Kidney (tissue), 22 donors: ENCODE measurements around the gene C1QTNF12. TPM values are rescaled to one million over a fixed set of nuclear protein-coding genes. Genes with fewer than 3 reads are reported as not detected.

Experiments
- DNase-seq, 5 donors: peaks; one replicate each; pipeline ENCODE4 v3.0.0-alpha.2; 2013 to 2020
- FAIRE-seq: peaks from 2 replicates; lab custom pipeline; 2012; peaks lifted over from hg19 to GRCh38; lab: Jason Lieb, UNC
- H3K27ac ChIP-seq, 2 donors: one replicate each; pipeline ENCODE4 v1.7.0; 2013; ENCODE audit warnings: low read depth in 2 of 2, low read length in 2 of 2, inconsistent platforms in 1 of 2
- H3K27me3 ChIP-seq: one replicate; pipeline ENCODE4 v1.7.1; 2013; ENCODE audit warnings: low read length, inconsistent platforms; ENCODE audit not compliant: control insufficient read depth, insufficient read depth
- H3K36me3 ChIP-seq, 3 donors: one replicate each; pipeline versions ENCODE4 v1.7.0 to v1.7.1; 2013; ENCODE audit warnings: low read length in 3 of 3, control low read depth in 1 of 3, inconsistent platforms in 1 of 3; ENCODE audit not compliant: insufficient read depth in 3 of 3, control insufficient read depth in 2 of 3
- H3K4me1 ChIP-seq, 3 donors: one replicate each; pipeline versions ENCODE4 v1.7.0 to v1.7.1; 2013; ENCODE audit warnings: low read length in 3 of 3, inconsistent platforms in 1 of 3, low read depth in 1 of 3; ENCODE audit not compliant: control insufficient read depth in 2 of 3, insufficient read depth in 2 of 3
- H3K4me3 ChIP-seq, 3 donors: one replicate each; pipeline versions ENCODE4 v1.7.0 to v1.8.1; 2013; ENCODE audit warnings: low read length in 3 of 3, control low read depth in 1 of 3, inconsistent platforms in 1 of 3
- H3K9ac ChIP-seq, 3 donors: one replicate each; pipeline versions ENCODE4 v1.7.0 to v1.7.1; 2013; ENCODE audit warnings: low read length in 3 of 3, control low read depth in 1 of 3, inconsistent platforms in 1 of 3
- H3K9me3 ChIP-seq, 3 donors: one replicate each; pipeline versions ENCODE4 v1.7.0 to v1.7.1; 2013; ENCODE audit warnings: low read length in 3 of 3, control low read depth in 1 of 3, inconsistent platforms in 1 of 3; ENCODE audit not compliant: control insufficient read depth in 2 of 3, insufficient read depth in 1 of 3
- intact Hi-C: fragments of 100-400 bp; cut with DNase I; formaldehyde crosslinking; loops from one replicate; pipeline ENCODE4 v1.11.1; 2022
- long read RNA-seq, 10 donors: library from polyadenylated mRNA in 1 of 10; unstranded in 1 of 10; transcript quantifications; one replicate each; pipeline ENCODE4 v2.0.0 and lab custom pipeline, GENCODE V29; 2021 to 2026
- polyA plus RNA-seq: library from polyadenylated mRNA; stranded (reverse); fragments of 350-450 nt; fragmentation: Illumina TruSeq; extraction: RNeasy Lipid Tissue Mini Kit (QIAGEN cat#74804); gene quantifications from one replicate; pipeline ENCODE4 v1.2.3, GENCODE V29; 2014; ENCODE audit warnings: low read depth, low replicate concordance; ENCODE audit not compliant: insufficient read depth
- total RNA-seq: library from RNA; stranded (reverse); fragmentation: NEBNext Ultra II Directional; extraction: Animal tissue kit (Norgen Biotek cat#: 25700); gene quantifications from one replicate; pipeline ENCODE4 v1.2.1, GENCODE V29; 2021
- TF ChIP-seq, protein P1 (sequence below): IDR thresholded peaks from 3 replicates; pipeline ENCODE4 v1.5.1; 2012; ENCODE audit warnings: mild to moderate bottlenecking, moderate library complexity, borderline replicate concordance; ENCODE audit not compliant: insufficient read depth; ENCODE audit errors: extremely low read depth
- donor health status: control.
- donor health status: control.
- donor health status: control.
- donor health status: control.
- donor health status: control.
- donor health status: DM: yes; HTN: yes; CAD: no.
- donor health status: Normal renal cell carcinoma (clear cell type).

Gene C1QTNF12, protein sequence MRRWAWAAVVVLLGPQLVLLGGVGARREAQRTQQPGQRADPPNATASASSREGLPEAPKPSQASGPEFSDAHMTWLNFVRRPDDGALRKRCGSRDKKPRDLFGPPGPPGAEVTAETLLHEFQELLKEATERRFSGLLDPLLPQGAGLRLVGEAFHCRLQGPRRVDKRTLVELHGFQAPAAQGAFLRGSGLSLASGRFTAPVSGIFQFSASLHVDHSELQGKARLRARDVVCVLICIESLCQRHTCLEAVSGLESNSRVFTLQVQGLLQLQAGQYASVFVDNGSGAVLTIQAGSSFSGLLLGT
- total RNA-seq (3.1 TPM), polyA plus RNA-seq (9.9 TPM)
- long read RNA-seq, donor 1, partial matches to known transcripts, result 0 of 5 reads
- long read RNA-seq, donor 1, other reads (novel, unspliced or antisense), result 0 of 5 reads
- long read RNA-seq, donor 2, transcript C1QTNF12-201 (8 exons, 1,036 nt), result major isoform, 5 of 5 reads
- long read RNA-seq, donor 2, partial matches to known transcripts, result 0 of 5 reads
- long read RNA-seq, donor 2, other reads (novel, unspliced or antisense), result 0 of 5 reads
- long read RNA-seq, donor 3, partial matches to known transcripts, result 0 of 6 reads
- long read RNA-seq, donor 3, other reads (novel, unspliced or antisense), result 0 of 6 reads
- long read RNA-seq, donor 4, partial matches to known transcripts, result 0 of 5 reads
- long read RNA-seq, donor 4, other reads (novel, unspliced or antisense), result 0 of 5 reads
- long read RNA-seq, donor 5, result 0 reads
- long read RNA-seq, donor 6, transcript C1QTNF12-201 (8 exons, 1,036 nt), result major isoform, 8 of 9 reads
- long read RNA-seq, donor 6, partial matches to known transcripts, result 0 of 9 reads
- long read RNA-seq, donor 6, other reads (novel, unspliced or antisense), result 0 of 9 reads
- long read RNA-seq, donor 7, partial matches to known transcripts, result 1 of 2 reads
- long read RNA-seq, donor 7, other reads (novel, unspliced or antisense), result 1 of 2 reads
- long read RNA-seq, donor 8, partial matches to known transcripts, result 0 of 4 reads
- long read RNA-seq, donor 8, other reads (novel, unspliced or antisense), result 0 of 4 reads
- long read RNA-seq, donor 9, partial matches to known transcripts, result 0 of 4 reads
- long read RNA-seq, donor 9, other reads (novel, unspliced or antisense), result 0 of 4 reads
- long read RNA-seq, donor 10, partial matches to known transcripts, result 0 of 4 reads
- long read RNA-seq, donor 10, other reads (novel, unspliced or antisense), result 0 of 4 reads

DNA sequence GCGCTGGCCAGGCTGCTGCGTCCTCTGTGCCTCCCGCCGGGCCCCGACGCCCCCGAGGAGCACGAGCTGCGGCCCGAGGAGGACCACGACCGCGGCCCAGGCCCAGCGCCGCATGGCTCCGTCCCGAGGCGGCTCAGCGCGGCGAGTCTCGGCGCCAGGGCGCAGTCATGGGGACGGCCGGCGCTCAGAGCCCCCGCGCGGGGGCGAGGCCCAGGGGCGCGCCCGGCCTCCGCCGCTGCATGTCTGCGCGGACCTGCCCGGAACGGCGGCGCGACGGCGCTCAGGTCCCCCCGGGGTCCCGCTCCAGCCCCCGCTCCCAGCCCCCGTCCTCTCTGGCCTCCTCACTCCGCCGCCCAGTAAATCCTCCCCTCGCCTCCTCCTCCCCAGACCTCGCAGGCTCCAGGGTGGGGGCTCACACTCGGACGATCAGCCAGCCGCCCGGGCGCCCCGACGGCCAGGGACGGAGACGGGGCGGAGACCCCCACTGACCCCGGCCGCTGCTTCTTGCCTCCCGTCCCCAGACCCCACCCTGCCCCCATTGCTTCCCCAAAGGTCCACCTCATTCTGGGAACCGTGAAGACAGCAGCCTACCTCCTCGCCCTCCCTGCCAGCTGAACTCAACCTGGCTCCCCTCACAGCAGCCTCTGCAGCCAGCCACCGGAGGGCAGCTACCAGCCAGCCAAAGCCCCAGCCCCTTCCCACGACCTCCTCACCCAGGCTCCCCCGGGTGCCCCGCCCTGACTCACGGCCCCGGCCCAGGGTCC, at the start of gene C1QTNF12:
Gene C1QTNF12 (minus strand): TSS at position 146 of the 764 bp plus-strand sequence. CDS start 32 bp downstream, at position 114.
- intact Hi-C loops, result no loop called here
- TF ChIP-seq, protein P1, sequence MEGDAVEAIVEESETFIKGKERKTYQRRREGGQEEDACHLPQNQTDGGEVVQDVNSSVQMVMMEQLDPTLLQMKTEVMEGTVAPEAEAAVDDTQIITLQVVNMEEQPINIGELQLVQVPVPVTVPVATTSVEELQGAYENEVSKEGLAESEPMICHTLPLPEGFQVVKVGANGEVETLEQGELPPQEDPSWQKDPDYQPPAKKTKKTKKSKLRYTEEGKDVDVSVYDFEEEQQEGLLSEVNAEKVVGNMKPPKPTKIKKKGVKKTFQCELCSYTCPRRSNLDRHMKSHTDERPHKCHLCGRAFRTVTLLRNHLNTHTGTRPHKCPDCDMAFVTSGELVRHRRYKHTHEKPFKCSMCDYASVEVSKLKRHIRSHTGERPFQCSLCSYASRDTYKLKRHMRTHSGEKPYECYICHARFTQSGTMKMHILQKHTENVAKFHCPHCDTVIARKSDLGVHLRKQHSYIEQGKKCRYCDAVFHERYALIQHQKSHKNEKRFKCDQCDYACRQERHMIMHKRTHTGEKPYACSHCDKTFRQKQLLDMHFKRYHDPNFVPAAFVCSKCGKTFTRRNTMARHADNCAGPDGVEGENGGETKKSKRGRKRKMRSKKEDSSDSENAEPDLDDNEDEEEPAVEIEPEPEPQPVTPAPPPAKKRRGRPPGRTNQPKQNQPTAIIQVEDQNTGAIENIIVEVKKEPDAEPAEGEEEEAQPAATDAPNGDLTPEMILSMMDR, result no peak
- Histone ChIP-seq H3K9me3 (no peaks in the 10 kb centered on the region), H3K36me3 (no peaks in the 10 kb centered on the region), H3K9ac (no peak within 1 kb of the TSS), H3K4me3 (no peak within 1 kb of the TSS), H3K4me1 (no peaks in the 10 kb centered on the region), H3K27ac (no peak within 1 kb of the TSS), H3K27me3 (no peaks in the 10 kb centered on the region)
- FAIRE-seq (no peak), DNase-seq (peak in 3 of 5 donors; percentile 32 to 72 (median 63))

DNA sequence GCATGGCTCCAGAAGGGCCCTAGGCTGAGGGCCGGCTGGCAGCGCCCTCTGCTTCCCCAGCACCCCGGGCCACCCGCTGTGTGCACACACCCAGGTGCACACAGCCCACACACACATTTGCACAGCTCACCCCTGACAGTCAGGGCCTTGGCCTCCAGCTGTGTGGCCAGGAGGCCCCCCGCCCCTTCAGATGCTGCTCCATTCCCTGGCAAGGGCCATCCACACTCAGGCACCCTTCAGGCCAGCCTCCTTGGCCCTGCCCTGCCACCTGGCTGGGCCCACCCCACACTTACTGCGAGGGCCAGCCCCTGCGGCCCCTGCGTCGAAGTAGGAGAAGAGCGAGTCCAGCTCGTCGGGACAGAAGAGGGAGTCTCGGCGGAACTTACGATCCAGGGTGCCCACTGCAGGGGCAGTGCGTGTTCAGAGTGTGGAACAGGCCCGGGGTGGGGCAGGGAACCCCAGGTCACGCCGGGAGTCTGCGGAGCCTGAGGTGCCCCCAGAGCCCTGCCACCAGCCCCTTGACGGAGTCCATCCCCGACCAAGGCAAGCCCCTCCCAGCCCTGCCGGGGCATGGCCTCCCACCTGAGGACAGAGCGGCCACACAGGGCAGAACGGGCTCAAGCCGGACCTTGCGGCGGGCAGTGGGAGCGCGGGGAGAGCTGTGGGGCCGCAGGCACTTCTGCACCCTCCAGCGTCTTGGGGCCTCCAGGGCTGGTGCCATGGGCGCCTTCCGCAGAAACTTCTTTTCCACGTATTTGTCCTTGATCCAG, 48.8 kb upstream of the C1QTNF12 start:
- H3K4me1 ChIP-seq, result peaks cover 0 to 5% (median 0%) of the 10 kb centered on the region in 3 donors
- DNase-seq (no peak), FAIRE-seq (no peak)
- no peak overlapping the region for H3K27ac ChIP-seq
- TF ChIP-seq, protein P1, result no peak
- H3K9me3 ChIP-seq, result no peaks in the 10 kb centered on the region
- intact Hi-C loops, result loop anchor here (10.0 kb wide), 1 partner anchor 171 kb away; no protein-coding TSS in a partner anchor
- H3K9ac ChIP-seq, result no peak overlapping the region
- no peaks in the 10 kb centered on the region for H3K27me3 ChIP-seq
- H3K36me3 ChIP-seq, result no peaks in the 10 kb centered on the region
- no peak overlapping the region for H3K4me3 ChIP-seq
